Measurements from ENCODE around the gene LRRC66. TPM values are rescaled to one million over a fixed set of nuclear protein-coding genes. Genes with fewer than 3 reads are reported as not detected.

The LRRC66 gene
- total and polyA plus RNA-seq, 4 donors, result 0.05 to 0.25 TPM; not detected in 2

DNA sequence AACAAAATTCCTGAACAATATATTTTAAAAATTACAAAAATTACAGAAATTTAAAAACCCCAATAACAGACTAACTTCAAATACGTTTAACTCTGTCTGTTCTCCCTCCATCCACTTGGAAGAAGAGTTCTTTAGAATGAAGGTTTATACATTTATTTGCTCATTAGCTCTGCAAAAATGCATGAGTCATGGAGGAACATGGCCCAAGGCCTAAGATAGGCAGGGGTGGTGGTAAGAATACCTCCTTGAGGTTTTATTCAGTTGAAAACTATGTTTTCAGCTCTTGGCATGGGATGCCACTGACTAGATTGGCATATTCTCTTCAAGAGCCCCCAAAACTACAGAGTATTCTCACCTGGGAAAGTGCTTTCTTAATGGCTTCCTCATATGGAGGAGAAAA, 8.8 kb upstream of the LRRC66 start:
- Histone ChIP-seq H3K9me3 (ENCODE audit: control insufficient read depth in 4 of 4, low read length in 3 of 4) (no peaks in the 10 kb centered on the region), H3K9ac (ENCODE audit: low read depth in 1 of 2, low read length in 2 of 2) (no peak overlapping the region), H3K27ac (ENCODE audit: low read depth in 1 of 2, low read length in 2 of 2) (no peak overlapping the region), H3K4me3 (ENCODE audit: low read depth in 1 of 3, low read length in 3 of 3) (no peak overlapping the region), H3K27me3 (ENCODE audit: control insufficient read depth in 4 of 4, insufficient read depth in 4 of 4, low read length in 3 of 4) (no peaks in the 10 kb centered on the region), H3K36me3 (ENCODE audit: control insufficient read depth in 4 of 4, insufficient read depth in 3 of 4, low read depth in 1 of 4, low read length in 3 of 4) (peaks cover 0 to 10% (median 2%) of the 10 kb centered on the region in 4 donors), H3K4me1 (ENCODE audit: control insufficient read depth in 4 of 4, insufficient read depth in 4 of 4, low read length in 3 of 4) (no peaks in the 10 kb centered on the region)
- no peak for DNase-seq (ENCODE audit: low spot score)
- TF ChIP-seq SP1 (IDR thresholded peaks at IDR 0.05) (no peak), FOXA2 (IDR thresholded peaks at IDR 0.05) (no peak), GABPA (IDR thresholded peaks at IDR 0.05 in 1 of 2, conservative IDR thresholded peaks at IDR 0.05 in 1 of 2) (no peak), RXRA (IDR thresholded peaks at IDR 0.05) (no peak), TAF1 (conservative IDR thresholded peaks at IDR 0.05) (no peak), YY1 (IDR thresholded peaks at IDR 0.05) (no peak), EGR1 (IDR thresholded peaks at IDR 0.05; ENCODE audit: low read depth in 2 of 2) (no peak), RAD21 (IDR thresholded peaks at IDR 0.05) (no peak), NR2F2 (IDR thresholded peaks at IDR 0.05) (no peak), HNF4A (conservative IDR thresholded peaks at IDR 0.05) (no peak), JUND (IDR thresholded peaks at IDR 0.05) (no peak), FOXA1 (IDR thresholded peaks at IDR 0.05) (no peak), HNF4G (IDR thresholded peaks at IDR 0.05) (no peak)
- TF ChIP-seq, protein P1, sequence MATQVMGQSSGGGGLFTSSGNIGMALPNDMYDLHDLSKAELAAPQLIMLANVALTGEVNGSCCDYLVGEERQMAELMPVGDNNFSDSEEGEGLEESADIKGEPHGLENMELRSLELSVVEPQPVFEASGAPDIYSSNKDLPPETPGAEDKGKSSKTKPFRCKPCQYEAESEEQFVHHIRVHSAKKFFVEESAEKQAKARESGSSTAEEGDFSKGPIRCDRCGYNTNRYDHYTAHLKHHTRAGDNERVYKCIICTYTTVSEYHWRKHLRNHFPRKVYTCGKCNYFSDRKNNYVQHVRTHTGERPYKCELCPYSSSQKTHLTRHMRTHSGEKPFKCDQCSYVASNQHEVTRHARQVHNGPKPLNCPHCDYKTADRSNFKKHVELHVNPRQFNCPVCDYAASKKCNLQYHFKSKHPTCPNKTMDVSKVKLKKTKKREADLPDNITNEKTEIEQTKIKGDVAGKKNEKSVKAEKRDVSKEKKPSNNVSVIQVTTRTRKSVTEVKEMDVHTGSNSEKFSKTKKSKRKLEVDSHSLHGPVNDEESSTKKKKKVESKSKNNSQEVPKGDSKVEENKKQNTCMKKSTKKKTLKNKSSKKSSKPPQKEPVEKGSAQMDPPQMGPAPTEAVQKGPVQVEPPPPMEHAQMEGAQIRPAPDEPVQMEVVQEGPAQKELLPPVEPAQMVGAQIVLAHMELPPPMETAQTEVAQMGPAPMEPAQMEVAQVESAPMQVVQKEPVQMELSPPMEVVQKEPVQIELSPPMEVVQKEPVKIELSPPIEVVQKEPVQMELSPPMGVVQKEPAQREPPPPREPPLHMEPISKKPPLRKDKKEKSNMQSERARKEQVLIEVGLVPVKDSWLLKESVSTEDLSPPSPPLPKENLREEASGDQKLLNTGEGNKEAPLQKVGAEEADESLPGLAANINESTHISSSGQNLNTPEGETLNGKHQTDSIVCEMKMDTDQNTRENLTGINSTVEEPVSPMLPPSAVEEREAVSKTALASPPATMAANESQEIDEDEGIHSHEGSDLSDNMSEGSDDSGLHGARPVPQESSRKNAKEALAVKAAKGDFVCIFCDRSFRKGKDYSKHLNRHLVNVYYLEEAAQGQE (IDR thresholded peaks at IDR 0.05), result no peak
- TF ChIP-seq, protein P2, sequence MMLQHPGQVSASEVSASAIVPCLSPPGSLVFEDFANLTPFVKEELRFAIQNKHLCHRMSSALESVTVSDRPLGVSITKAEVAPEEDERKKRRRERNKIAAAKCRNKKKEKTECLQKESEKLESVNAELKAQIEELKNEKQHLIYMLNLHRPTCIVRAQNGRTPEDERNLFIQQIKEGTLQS (IDR thresholded peaks at IDR 0.05), result no peak
- TF ChIP-seq, protein P3, sequence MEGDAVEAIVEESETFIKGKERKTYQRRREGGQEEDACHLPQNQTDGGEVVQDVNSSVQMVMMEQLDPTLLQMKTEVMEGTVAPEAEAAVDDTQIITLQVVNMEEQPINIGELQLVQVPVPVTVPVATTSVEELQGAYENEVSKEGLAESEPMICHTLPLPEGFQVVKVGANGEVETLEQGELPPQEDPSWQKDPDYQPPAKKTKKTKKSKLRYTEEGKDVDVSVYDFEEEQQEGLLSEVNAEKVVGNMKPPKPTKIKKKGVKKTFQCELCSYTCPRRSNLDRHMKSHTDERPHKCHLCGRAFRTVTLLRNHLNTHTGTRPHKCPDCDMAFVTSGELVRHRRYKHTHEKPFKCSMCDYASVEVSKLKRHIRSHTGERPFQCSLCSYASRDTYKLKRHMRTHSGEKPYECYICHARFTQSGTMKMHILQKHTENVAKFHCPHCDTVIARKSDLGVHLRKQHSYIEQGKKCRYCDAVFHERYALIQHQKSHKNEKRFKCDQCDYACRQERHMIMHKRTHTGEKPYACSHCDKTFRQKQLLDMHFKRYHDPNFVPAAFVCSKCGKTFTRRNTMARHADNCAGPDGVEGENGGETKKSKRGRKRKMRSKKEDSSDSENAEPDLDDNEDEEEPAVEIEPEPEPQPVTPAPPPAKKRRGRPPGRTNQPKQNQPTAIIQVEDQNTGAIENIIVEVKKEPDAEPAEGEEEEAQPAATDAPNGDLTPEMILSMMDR (IDR thresholded peaks at IDR 0.05; ENCODE audit: low read depth, low read length, missing input control), result no peak
- TF ChIP-seq, protein P4, sequence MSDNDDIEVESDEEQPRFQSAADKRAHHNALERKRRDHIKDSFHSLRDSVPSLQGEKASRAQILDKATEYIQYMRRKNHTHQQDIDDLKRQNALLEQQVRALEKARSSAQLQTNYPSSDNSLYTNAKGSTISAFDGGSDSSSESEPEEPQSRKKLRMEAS (IDR thresholded peaks at IDR 0.05), result no peak
- TF ChIP-seq, protein P5, sequence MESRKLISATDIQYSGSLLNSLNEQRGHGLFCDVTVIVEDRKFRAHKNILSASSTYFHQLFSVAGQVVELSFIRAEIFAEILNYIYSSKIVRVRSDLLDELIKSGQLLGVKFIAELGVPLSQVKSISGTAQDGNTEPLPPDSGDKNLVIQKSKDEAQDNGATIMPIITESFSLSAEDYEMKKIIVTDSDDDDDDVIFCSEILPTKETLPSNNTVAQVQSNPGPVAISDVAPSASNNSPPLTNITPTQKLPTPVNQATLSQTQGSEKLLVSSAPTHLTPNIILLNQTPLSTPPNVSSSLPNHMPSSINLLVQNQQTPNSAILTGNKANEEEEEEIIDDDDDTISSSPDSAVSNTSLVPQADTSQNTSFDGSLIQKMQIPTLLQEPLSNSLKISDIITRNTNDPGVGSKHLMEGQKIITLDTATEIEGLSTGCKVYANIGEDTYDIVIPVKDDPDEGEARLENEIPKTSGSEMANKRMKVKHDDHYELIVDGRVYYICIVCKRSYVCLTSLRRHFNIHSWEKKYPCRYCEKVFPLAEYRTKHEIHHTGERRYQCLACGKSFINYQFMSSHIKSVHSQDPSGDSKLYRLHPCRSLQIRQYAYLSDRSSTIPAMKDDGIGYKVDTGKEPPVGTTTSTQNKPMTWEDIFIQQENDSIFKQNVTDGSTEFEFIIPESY (IDR thresholded peaks at IDR 0.05), result no peak
- 93% methylated on average over 1 of the region's 1 CpG for WGBS

All from liver (tissue), 9 donors.